ENCODE results near the gene DBN1.
"Not testable (repeated sequence)": the region's sequence is repeated elsewhere in the genome, so short reads cannot be mapped to it uniquely, and the experiment has no call there.

DBN1 gene

DNA sequence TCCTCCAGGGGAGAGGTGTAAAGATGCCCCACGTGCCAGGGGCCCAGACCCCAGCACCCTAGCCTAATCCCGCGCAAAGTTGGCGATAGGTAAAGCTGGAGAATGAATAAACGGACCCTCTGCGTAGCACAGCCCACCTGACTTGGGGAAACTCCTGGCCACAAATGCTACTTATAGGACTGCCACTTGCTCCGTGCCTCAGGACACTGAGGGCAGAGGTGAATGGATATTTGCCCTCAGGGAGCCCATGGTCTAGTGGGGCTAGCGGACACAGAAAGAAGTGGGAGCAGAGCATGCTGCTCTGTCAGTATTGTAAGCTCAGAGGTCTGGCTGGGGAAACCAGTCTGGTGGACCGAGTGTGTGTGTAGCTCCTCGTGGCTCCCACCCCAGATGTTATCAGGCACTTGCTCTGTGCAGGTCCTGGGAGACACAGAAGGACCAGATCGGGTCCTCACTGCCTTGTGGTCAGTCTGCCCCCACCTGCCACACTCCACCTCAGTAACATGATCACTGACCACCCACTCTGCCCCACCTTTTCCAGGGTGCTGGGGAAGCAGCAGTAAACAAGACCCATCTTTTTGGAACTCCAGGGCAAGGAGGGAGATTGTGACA is 46.1 kb downstream of the DBN1 start:
- no peak for DNase-seq

DNA sequence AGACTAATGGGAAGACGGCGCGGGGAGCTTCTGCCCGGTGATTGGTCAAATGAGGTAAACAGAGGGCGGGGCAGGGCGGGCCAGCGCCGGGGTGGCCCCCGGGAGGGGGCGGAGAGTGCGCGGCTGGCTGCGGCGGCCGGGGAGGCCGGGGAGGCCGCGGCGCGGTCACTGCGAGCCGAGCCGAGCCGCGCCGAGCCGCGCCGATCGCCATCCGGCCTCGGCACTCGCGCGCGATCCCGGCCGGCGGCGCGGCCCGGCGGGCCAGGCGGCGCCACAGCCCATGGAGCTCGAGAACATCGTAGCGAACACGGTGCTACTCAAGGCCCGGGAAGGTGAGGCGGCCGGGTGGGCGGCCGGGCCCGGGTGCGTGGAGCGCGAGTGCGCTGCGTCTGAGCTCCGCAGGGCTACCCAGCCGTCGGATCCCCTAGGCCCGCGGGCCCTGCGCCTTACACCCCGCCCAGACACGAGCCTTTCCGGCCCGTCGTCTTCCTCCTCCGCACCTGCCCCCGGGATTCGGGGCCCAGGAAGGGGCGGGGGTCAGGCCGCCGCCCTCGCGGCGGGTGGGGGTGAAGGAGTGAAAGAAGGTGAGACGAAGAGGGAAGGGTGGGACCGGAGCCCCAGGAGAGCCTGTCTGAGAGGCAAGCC is 46.7 kb downstream of the DBN1 start, which contains the start of gene GRK6:
GRK6 (plus strand) TSS at position 111 of the 645 bp plus-strand sequence; CDS start at position 281, 170 bp downstream.
- peak; percentile 76 for DNase-seq

DNA sequence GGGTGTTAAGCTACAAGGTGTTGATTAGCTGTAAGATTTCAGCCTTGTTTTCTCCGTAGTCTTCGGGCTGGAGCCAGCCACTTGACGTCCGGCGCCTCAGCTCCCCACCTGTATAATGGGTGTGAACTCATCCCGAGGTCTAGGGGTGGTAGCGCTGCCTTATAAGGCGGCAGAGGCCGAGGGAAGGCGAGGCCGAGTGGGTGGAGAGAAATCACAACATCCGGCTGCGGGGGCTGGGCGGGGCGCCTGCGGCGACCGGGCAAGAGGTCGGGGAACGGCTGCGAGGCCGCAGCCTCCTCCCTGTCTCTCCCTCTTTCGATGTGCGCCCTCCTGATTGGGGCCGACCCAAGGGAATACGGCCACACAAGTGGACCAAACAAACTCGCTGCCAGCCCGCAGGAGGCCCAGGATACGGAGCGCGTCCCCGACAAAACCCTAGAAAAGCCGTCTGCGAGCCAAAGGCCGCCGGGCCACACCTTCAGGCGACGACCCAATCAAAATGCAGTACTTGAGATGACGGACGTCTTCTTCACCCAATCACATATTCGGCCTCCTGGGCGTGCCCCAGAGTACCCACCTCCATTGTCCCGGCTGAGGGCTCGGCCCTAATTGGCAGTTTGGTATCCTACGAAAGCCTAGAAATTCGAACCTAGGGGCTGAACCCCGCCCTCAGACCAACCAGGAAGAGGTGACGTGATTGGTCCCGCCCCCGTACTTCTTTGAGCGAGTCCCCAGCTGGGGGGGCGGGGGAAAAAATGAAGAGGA is 47.5 kb downstream of the DBN1 start:
- DNase-seq, result peak; percentile 100

DNA sequence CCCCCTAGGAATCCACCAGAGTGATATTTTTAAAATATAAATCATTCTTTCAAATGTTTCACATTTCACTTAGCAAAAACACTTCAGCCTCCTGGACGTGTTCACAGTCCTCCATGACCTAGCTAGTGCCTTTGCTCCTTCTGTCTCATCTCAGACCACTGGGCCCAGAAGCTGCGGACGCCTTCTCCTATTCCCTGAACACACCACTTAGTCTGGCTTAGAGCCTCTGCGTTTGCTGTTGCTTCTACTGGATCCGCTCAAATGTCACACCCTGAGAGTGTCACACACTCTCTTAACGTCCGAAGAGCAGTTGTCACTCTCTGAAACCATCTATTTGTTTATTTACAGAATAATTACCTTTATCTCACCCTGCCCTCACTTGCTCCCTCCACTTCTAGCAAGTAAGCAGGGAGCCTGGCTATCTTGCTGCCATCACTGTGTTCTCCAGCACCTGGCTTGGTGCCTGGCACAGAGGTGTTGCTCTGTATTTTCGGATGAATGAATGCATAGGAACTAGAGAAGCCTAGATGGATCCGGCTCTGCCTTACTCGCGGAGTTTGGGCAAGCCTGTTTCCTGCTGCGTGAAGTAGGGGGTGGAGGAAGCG is 48.1 kb downstream of the DBN1 start:
- DNase-seq, result no peak

DNA sequence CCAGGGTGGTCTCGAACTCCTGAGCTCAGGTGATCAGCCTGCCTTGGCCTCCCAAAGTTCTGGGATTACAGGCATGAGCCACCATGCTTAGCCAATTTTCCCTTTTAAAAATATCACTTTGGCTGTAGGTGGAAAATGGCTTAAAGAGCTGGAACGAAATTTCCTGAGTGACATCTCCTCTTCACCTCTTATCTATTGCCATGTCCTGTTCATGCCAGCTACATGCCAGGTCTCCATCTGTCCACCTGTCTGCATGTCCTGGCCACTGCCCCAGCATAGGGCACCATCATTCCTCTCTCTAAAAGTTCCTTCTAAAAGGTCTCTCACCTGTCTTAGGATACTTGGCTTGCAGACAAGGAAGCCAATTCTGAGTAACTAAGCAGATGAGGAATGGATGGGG is 49.8 kb downstream of the DBN1 start:
- no peak for DNase-seq

DNA sequence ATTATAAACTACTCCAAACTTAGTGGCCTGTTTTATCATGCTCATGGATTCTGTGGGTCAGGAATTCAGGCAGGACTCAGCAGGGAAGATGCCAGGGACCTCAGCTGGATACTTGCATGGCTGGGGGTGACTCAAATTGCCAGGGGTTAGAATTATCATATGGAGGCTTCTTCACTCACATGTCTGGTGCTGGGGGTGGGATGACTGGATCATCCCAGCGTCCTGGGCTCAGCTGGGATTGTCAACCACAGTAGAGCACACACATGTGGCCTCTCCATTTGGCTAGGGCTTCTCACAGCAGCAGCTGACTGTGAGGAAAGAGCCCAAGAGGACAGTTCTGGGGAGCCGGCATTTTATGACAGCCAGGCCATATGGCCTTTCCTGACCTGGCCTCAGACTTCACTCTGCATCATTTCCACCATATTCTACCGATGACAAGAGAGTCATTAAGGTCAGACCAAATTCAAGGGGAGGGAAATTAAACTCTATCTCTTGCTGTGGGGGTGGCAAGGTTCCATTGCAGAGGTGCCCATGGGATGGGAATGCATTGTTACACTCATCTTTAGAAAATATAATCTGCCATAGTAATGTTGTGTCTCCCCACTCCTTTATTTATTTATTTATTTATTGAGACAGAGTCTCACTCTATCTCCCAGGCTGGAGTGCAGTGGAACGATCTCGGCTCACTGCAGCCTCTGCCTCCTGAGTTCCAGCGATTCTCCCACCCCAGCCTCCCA is 52.2 kb downstream of the DBN1 start:
- no peak for DNase-seq

DNA sequence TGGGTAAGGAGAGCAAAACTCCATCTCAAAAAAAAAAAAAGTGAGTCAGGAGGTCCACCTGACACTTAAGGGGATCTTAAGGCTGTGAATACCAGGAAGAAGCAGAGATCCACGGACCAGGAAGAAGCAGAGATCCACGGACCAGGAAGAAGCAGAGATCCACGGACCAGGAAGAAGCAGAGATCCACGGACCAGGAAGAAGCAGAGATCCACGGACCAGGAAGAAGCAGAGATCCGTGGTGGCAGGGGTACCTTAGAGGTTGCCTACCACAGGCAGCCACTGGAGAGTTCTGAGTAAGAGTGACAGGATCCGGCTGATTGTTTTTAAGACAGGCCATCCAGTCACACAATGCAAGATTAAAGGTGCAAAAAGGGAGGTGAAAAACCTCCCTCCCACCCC is 53.0 kb downstream of the DBN1 start:
- DNase-seq, result not testable (repeated sequence)

DNA sequence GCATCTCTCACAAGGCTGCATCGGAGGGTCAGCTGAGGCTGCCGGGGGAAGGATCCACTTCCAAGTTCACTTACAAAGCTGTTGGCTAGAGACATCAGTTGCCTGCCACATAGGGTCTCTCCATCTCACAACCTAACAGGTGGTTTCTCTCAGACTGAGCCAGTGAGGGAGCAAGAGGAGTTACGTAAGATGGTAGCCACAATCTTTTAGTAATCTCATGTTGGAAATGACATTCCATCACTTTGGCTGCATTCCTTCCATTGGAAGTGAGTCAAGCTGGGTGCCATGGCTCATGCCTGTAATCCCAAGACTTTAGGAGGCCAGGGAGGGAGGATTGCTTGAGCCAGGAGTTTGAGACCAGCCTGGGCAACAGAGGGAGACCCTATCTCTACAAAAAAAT is 54.4 kb downstream of the DBN1 start:
- no peak for DNase-seq

DNA sequence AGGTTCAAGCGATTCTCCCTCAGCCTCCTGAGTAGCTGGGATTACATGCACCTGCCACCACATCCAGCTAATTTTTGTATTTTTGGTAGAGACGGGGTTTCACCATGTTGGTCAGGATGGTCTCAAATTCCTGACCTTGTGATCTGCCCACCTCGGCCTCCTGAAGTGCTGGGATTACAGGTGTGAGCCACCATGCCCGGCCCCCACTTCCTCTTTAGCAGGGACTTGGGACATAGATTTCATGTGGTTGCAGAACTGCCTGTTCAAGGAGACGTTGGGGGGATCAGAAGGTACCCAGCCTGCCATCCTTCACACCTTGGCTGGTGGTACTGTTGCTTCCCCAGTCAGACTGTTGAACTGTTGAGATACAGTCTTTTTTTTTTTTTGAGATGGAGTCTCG is 56.4 kb downstream of the DBN1 start:
- DNase-seq, result not testable (repeated sequence)

DNA sequence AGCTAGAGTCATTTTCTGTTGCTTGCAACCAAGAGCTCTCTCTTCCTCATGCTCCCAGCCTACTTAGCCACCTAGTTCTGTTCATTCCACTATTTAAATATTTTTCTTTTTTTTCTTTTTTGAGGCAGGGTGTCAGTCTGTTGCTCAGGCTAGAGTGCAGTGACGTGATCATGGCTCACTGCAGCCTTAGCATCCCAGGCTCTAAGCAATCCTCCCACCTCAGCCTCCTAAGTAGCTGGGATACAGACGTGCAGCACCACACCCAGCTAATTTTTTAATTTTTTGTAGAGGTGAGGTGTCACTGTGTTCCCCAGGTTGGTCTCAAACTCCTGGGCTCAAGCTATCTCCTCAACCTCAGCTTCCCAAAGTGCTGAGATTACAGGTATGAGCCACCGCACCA is 59.0 kb downstream of the DBN1 start:
- no peak for DNase-seq

DNA sequence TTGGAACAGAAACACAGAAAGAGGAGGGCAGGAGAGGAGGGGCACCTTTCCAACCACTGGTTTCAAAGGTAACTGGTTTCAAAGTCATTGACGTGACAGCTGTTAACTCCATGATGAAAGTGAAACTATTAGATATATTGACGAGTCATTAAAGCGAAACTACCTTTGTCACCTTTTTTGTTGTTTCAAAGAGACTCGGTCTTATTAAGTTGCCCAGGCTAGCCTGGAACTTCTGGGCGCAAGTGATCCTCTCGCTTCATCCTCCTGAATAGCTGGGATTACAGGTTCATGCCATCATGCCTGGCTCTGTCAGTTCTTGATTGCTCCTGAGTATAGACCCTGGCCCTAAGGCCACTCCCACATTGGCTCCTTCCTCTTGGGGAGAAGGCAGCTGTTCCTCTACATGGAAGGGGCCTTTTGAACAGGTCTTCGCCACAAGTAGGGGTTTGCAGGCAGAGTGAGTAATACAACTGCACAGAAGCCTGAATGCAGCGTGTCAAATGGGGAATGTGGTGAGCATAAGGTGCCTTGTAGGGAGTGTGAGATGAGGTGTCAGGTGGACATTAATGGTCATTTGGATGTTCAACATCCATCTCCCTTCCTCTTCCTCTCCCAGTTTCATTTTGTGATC is 60.7 kb downstream of the DBN1 start:
- no peak for DNase-seq

DNA sequence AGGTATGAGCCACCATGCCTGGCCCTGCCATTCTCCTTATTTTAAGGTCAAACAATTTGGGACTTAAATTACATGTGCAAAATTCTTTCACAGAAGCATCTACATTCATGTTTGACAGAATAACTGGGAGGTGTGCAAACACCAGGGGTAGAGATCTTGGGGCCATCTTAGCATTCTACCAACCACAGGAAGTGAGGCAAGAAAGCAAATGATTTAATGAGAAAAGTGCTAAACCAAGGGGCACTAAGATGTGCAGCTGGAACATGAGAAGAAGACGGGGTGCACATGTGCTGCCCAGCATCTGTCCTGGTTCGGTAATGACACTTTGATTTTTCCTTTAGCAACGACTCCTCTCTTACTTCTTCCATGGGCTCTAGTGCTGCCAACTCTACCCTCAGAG is 62.9 kb downstream of the DBN1 start:
- DNase-seq, result no peak

DNA sequence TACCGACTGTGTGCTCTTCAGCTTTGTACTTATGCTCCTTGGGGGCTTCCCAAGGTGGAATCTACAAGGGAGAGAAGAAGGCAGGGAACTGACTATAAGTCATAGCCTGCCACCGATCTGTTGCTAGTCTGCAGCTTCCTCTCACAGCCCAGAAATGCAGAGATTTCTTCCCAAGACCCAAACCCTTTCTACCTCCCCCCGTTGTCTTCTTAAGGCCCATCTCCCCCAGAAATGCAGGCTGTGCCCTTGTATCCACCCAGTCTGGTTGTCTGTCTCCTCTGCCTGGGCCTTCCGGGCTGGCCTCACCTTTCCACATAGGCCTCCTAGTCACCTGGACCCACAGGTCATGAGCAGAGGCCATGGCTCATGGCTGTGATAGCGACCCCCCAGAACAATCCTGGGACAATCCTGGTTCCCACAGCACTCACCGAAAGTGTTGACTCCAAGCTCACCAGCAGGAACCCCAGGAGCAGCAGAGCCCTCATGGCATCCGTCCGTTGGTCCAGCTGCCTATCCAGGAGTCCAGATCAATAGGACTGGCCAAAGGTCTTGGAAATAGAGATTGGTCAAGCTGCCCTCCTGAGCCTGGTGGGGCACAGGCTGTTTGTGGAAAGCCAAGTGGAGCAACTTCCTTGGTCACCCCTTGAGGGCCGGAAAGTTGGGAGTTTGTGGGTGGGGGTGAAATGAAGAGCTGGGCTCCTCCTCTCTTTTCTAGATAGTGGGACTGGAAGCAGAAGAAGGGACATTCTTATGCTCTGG is 64.2 kb downstream of the DBN1 start, which contains the start of gene F12:
F12 (minus strand) TSS at position 522 of the 759 bp plus-strand sequence; CDS start at position 485, 37 bp downstream.
- DNase-seq, result no peak

Data from NCI-H69 (cell line).